Activated CD4-positive, alpha-beta memory T cell treated with anti-CD3 and anti-CD28 coated beads for 36 hours (primary cell): ENCODE data around the gene PPTC7. TPM values are rescaled to one million over a fixed set of nuclear protein-coding genes. Genes with fewer than 3 reads are reported as not detected.
"Not testable (repeated sequence)": the region's sequence is repeated elsewhere in the genome, so short reads cannot be mapped to it uniquely, and the experiment has no call there.

Experiments used
- CTCF ChIA-PET: fragments of 350-600 bp; sonication (Branson Sonifier 250); formaldehyde crosslinking; loops from one replicate; lab custom pipeline; 2021; ENCODE audit warnings: antibody characterized with exemption, inconsistent platforms; lab: Charles Lee
- POLR2A ChIA-PET: fragments of 350-600 bp; sonication (Branson Sonifier 250); formaldehyde crosslinking; loops from one replicate; lab custom pipeline; 2021; ENCODE audit warnings: antibody characterized with exemption; lab: Charles Lee
- DNase-seq: peaks from one replicate; pipeline ENCODE4 v3.0.0-alpha.2; 2020
- H3K27ac Mint-ChIP-seq: one replicate; pipeline ENCODE4 v1.8.0; 2021; ENCODE audit warnings: mixed read lengths
- H3K27me3 Mint-ChIP-seq: one replicate; pipeline ENCODE4 v1.8.0; 2021; ENCODE audit warnings: mixed read lengths
- H3K36me3 Mint-ChIP-seq: one replicate; pipeline ENCODE4 v1.8.0; 2021; ENCODE audit warnings: mixed read lengths
- H3K4me1 Mint-ChIP-seq: one replicate; pipeline ENCODE4 v1.8.0; 2021; ENCODE audit warnings: low read depth, mixed read lengths
- H3K4me3 Mint-ChIP-seq: one replicate; pipeline ENCODE4 v1.8.0; 2021; ENCODE audit warnings: mild to moderate bottlenecking, mixed read lengths
- H3K9me3 Mint-ChIP-seq: one replicate; pipeline ENCODE4 v1.8.0; 2021; ENCODE audit warnings: mixed read lengths
- intact Hi-C: fragments of 100-400 bp; cut with micrococcal nuclease; formaldehyde crosslinking; loops from one replicate; pipeline ENCODE4 v1.15.1; 2023
- total RNA-seq, 2 experiments: library from RNA; stranded (reverse); gene quantifications; one replicate each; pipeline ENCODE4 v1.2.3, GENCODE V29; 2021

PPTC7 gene
- total RNA-seq, 2 experiments from 2014 or later, result 36.9 to 37.0 TPM

- ChIA-PET CTCF (interaction anchor here (0.6 to 4.0 kb wide), 5 partner anchors 11 to 1402 kb away, joined by 3 to 21 read pairs (median 5); no protein-coding TSS in a partner anchor), POLR2A (interaction anchor here (1.1 kb wide), 1 partner anchor 14 kb away, joined by 4 read pairs; no protein-coding TSS in a partner anchor)
- Mint-ChIP-seq H3K9me3 (peaks cover 23% of the 10 kb centered on the region), H3K36me3 (peaks cover 26% of the 10 kb centered on the region), H3K4me3 (no peak overlapping the region), H3K4me1 (peaks cover 67% of the 10 kb centered on the region), H3K27me3 (no peaks in the 10 kb centered on the region), H3K27ac (no peak overlapping the region)
- DNase-seq, result no peak
- intact Hi-C loops, result loop anchor here (10.0 kb wide), 1 partner anchor 259 kb away; no protein-coding TSS in a partner anchor
Measured at GRCh38 chr12:110574044-110574443, 9.1 kb downstream of the PPTC7 start.

- H3K9me3 Mint-ChIP-seq, result peaks cover 23% of the 10 kb centered on the region
- intact Hi-C loops, result loop anchor here (10.0 kb wide), 1 partner anchor 256 kb away; no protein-coding TSS in a partner anchor
- H3K4me1 Mint-ChIP-seq, result peaks cover 62% of the 10 kb centered on the region
- POLR2A ChIA-PET, H3K27me3 Mint-ChIP-seq, H3K27ac Mint-ChIP-seq, H3K4me3 Mint-ChIP-seq, DNase-seq: not testable (repeated sequence)
- CTCF ChIA-PET, result interaction anchor here (4.0 kb wide), 1 partner anchor 31 kb away, joined by 21 read pairs; no protein-coding TSS in a partner anchor
- peaks cover 24% of the 10 kb centered on the region for H3K36me3 Mint-ChIP-seq
Measured at GRCh38 chr12:110570798-110571197, 12.3 kb downstream of the PPTC7 start.

- Mint-ChIP-seq H3K36me3 (peaks cover 24% of the 10 kb centered on the region), H3K9me3 (peaks cover 23% of the 10 kb centered on the region), H3K4me1 (peaks cover 57% of the 10 kb centered on the region), H3K27ac (peak overlapping the region; percentile 34)
- H3K27me3 Mint-ChIP-seq, H3K4me3 Mint-ChIP-seq, POLR2A ChIA-PET, DNase-seq: not testable (repeated sequence)
- intact Hi-C loops, result loop anchor here (10.0 kb wide), 1 partner anchor 255 kb away; no protein-coding TSS in a partner anchor
- CTCF ChIA-PET, result interaction anchor here (1.2 kb wide), 1 partner anchor 18 kb away, joined by 3 read pairs; no protein-coding TSS in a partner anchor
Measured at GRCh38 chr12:110569838-110570237, 13.3 kb downstream of the PPTC7 start.

- Mint-ChIP-seq H3K4me1 (peaks cover 57% of the 10 kb centered on the region), H3K9me3 (peaks cover 23% of the 10 kb centered on the region), H3K36me3 (peaks cover 26% of the 10 kb centered on the region), H3K27ac (no peak overlapping the region), H3K27me3 (no peaks in the 10 kb centered on the region), H3K4me3 (no peak overlapping the region)
- DNase-seq, result no peak
- CTCF ChIA-PET, result interaction anchor here (1.2 to 8.7 kb wide), 2 partner anchors 17 to 32 kb away, joined by 3 to 56 read pairs; no protein-coding TSS in a partner anchor
- POLR2A ChIA-PET, result no interaction called here
- intact Hi-C loops, result no loop called here
Measured at GRCh38 chr12:110568752-110569151, 14.4 kb downstream of the PPTC7 start.

- no peak overlapping the region for H3K4me3 Mint-ChIP-seq
- peaks cover 60% of the 10 kb centered on the region for H3K4me1 Mint-ChIP-seq
- H3K27me3 Mint-ChIP-seq, result no peaks in the 10 kb centered on the region
- peak overlapping the region; percentile 19 for H3K27ac Mint-ChIP-seq
- peaks cover 18% of the 10 kb centered on the region for H3K9me3 Mint-ChIP-seq
- intact Hi-C loops, result no loop called here
- POLR2A ChIA-PET, result interaction anchor here (1.1 kb wide), 1 partner anchor 12 kb away, joined by 3 read pairs; no protein-coding TSS in a partner anchor
- CTCF ChIA-PET, result interaction anchor here (2.9 to 8.7 kb wide), 2 partner anchors 15 to 34 kb away, joined by 11 to 56 read pairs; no protein-coding TSS in a partner anchor
- peaks cover 20% of the 10 kb centered on the region for H3K36me3 Mint-ChIP-seq
- no peak for DNase-seq
Measured at GRCh38 chr12:110566993-110567392, 16.1 kb downstream of the PPTC7 start.

GRCh38 chr12:110565894-110566871 is 16.9 kb downstream of the PPTC7 start:
- H3K4me3 Mint-ChIP-seq, result no peak overlapping the region
- intact Hi-C loops, result no loop called here
- DNase-seq, result no peak
- peaks cover 63% of the 10 kb centered on the region for H3K4me1 Mint-ChIP-seq
- H3K36me3 Mint-ChIP-seq, result peaks cover 13% of the 10 kb centered on the region
- CTCF ChIA-PET, result interaction anchor here (1.4 to 8.7 kb wide), 3 partner anchors 9 to 35 kb away, joined by 3 to 56 read pairs (median 11); no protein-coding TSS in a partner anchor
- H3K27me3 Mint-ChIP-seq, result no peaks in the 10 kb centered on the region
- H3K27ac Mint-ChIP-seq, result peak overlapping the region; percentile 42
- POLR2A ChIA-PET, result interaction anchor here (1.1 kb wide), 1 partner anchor 13 kb away, joined by 4 read pairs; no protein-coding TSS in a partner anchor
- peaks cover 10% of the 10 kb centered on the region for H3K9me3 Mint-ChIP-seq

GRCh38 chr12:110564471-110564991 is 18.6 kb downstream of the PPTC7 start:
- CTCF ChIA-PET, result interaction anchor here (8.7 kb wide), 1 partner anchor 36 kb away, joined by 56 read pairs; no protein-coding TSS in a partner anchor
- H3K4me3 Mint-ChIP-seq, result no peak overlapping the region
- POLR2A ChIA-PET, result no interaction called here
- H3K27me3 Mint-ChIP-seq, result no peaks in the 10 kb centered on the region
- peaks cover 3% of the 10 kb centered on the region for H3K9me3 Mint-ChIP-seq
- intact Hi-C loops, result no loop called here
- H3K4me1 Mint-ChIP-seq, result peaks cover 67% of the 10 kb centered on the region
- H3K27ac Mint-ChIP-seq, result peak overlapping the region; percentile 83
- peaks cover 6% of the 10 kb centered on the region for H3K36me3 Mint-ChIP-seq
- DNase-seq, result no peak

GRCh38 chr12:110563702-110564470 is 19.2 kb downstream of the PPTC7 start:
- intact Hi-C loops, result no loop called here
- no peaks in the 10 kb centered on the region for H3K9me3 Mint-ChIP-seq
- H3K27me3 Mint-ChIP-seq, result no peaks in the 10 kb centered on the region
- peaks cover 64% of the 10 kb centered on the region for H3K4me1 Mint-ChIP-seq
- peaks cover 2% of the 10 kb centered on the region for H3K36me3 Mint-ChIP-seq
- ChIA-PET POLR2A (interaction anchor here (0.7 to 0.9 kb wide), 2 partner anchors 22 to 516 kb away, joined by 3 to 4 read pairs; no protein-coding TSS in a partner anchor), CTCF (interaction anchor here (0.6 to 8.7 kb wide), 7 partner anchors 10 to 788 kb away, joined by 3 to 56 read pairs (median 6); partner anchors contain the start of gene FAM216A)
- no peak for DNase-seq
- no peak overlapping the region for H3K4me3 Mint-ChIP-seq
- H3K27ac Mint-ChIP-seq, result peak overlapping the region; percentile 83

- CTCF ChIA-PET, result interaction anchor here (0.8 to 8.7 kb wide), 5 partner anchors 9 to 93 kb away, joined by 3 to 56 read pairs (median 6); partner anchors contain the start of gene FAM216A
- Mint-ChIP-seq H3K4me3 (peak overlapping the region; percentile 32), H3K27ac (peak overlapping the region; percentile 92), H3K4me1 (peaks cover 67% of the 10 kb centered on the region), H3K36me3 (peaks cover 12% of the 10 kb centered on the region)
- DNase-seq, result peak; percentile 78
- POLR2A ChIA-PET, H3K9me3 Mint-ChIP-seq, H3K27me3 Mint-ChIP-seq: not testable (repeated sequence)
- intact Hi-C loops, result loop anchor here (1.0 kb wide), 1 partner anchor 16 kb away; no protein-coding TSS in a partner anchor
Measured at GRCh38 chr12:110562386-110562785, 20.7 kb downstream of the PPTC7 start.

- ChIA-PET POLR2A (no interaction called here), CTCF (interaction anchor here (1.0 to 8.7 kb wide), 4 partner anchors 14 to 40 kb away, joined by 3 to 56 read pairs (median 4); no protein-coding TSS in a partner anchor)
Measured at GRCh38 chr12:110561471-110562201, 21.5 kb downstream of the PPTC7 start.

More at GRCh38 chr12:110561471-110562201, 21.5 kb downstream of the PPTC7 start:
- Mint-ChIP-seq H3K9me3 (peaks cover 9% of the 10 kb centered on the region), H3K27ac (peak overlapping the region; percentile 76), H3K27me3 (no peaks in the 10 kb centered on the region), H3K4me1 (peaks cover 66% of the 10 kb centered on the region), H3K36me3 (peaks cover 12% of the 10 kb centered on the region), H3K4me3 (peak overlapping the region; percentile 18)
- intact Hi-C loops, result loop anchor here (1.0 kb wide), 1 partner anchor 17 kb away; no protein-coding TSS in a partner anchor
- DNase-seq, result no peak
